T-cell (primary cell): ENCODE data around the gene CNOT6. TPM values are rescaled to one million over a fixed set of nuclear protein-coding genes. Genes with fewer than 3 reads are reported as not detected.

Experiments used
- ATAC-seq, 4 experiments: fragments of 200-7000 bp in 3 of 4; fragments of 150-1000 bp in 1 of 4; cut with Tn5 transposase; replicated peaks in 1 of 4; 1 replicate in 3 of 4; 2 replicates in 1 of 4; pipeline ENCODE4 v1.10.0; 2021; ENCODE audit warnings: moderate library complexity in 3 of 4, mild to moderate bottlenecking in 2 of 4, moderate number of reproducible peaks in 1 of 4
- CTCF ChIA-PET, 2 donors: fragments of 300-600 bp; sonication (Branson Sonifier 250); formaldehyde crosslinking; loops; one replicate each; lab custom pipeline; 2022; ENCODE audit warnings: antibody characterized with exemption in 2 of 2; lab: Charles Lee
- POLR2A ChIA-PET, 2 donors: fragments of 300-600 bp; sonication (Branson Sonifier 250); formaldehyde crosslinking; loops; one replicate each; lab custom pipeline; 2022; ENCODE audit warnings: antibody characterized with exemption in 2 of 2; lab: Charles Lee
- DNase-seq, 35 experiments: peaks; one replicate each; pipeline versions ENCODE4 v3.0.0 to v3.0.0-alpha.2; 2013 to 2023
- H3K27ac ChIP-seq: one replicate; pipeline ENCODE4 v1.5.1; 2013; ENCODE audit warnings: low read length
- H3K27me3 ChIP-seq, 2 experiments: replicated peaks in 1 of 2; 1 replicate in 1 of 2; 2 replicates in 1 of 2; pipeline versions ENCODE4 v1.6.1 to v1.7.0; 2013; ENCODE audit warnings: low read length in 1 of 2, mixed read lengths in 1 of 2; ENCODE audit not compliant: control insufficient read depth in 2 of 2, insufficient read depth in 2 of 2; ENCODE audit errors: extremely low read depth in 1 of 2
- H3K36me3 ChIP-seq, 2 donors: 1 replicate in 1 of 2; 2 replicates in 1 of 2; pipeline versions ENCODE4 v1.6.1 to v1.7.0; 2013; ENCODE audit warnings: low read length in 1 of 2; ENCODE audit not compliant: control insufficient read depth in 2 of 2, insufficient read depth in 1 of 2; ENCODE audit errors: extremely low read depth in 1 of 2
- H3K4me1 ChIP-seq, 2 experiments: 1 replicate in 1 of 2; 2 replicates in 1 of 2; pipeline versions ENCODE4 v1.6.1 to v1.7.0; 2013; ENCODE audit warnings: low read length in 2 of 2, mixed read lengths in 1 of 2; ENCODE audit not compliant: insufficient read depth in 2 of 2, control insufficient read depth in 1 of 2; ENCODE audit errors: extremely low read depth in 1 of 2
- H3K4me3 ChIP-seq, 2 donors: 1 replicate in 1 of 2; 2 replicates in 1 of 2; pipeline versions ENCODE4 v1.5.1 to v1.7.0; 2013; ENCODE audit warnings: mild to moderate bottlenecking in 2 of 2, low read length in 1 of 2, moderate library complexity in 1 of 2; ENCODE audit not compliant: control insufficient read depth in 1 of 2; ENCODE audit errors: extremely low read depth in 1 of 2
- H3K9me3 ChIP-seq: 2 replicates; pipeline ENCODE4 v1.7.0; 2013
- H3K27ac Mint-ChIP-seq, 2 donors: one replicate each; pipeline ENCODE4 v1.8.0; 2020 to 2021; ENCODE audit warnings: mild to moderate bottlenecking in 2 of 2, mixed read lengths in 2 of 2
- H3K27me3 Mint-ChIP-seq, 2 donors: one replicate each; pipeline ENCODE4 v1.8.0; 2021 to 2022; ENCODE audit warnings: mixed read lengths in 2 of 2
- H3K36me3 Mint-ChIP-seq: one replicate; pipeline ENCODE4 v1.8.0; 2021; ENCODE audit warnings: mixed read lengths
- H3K4me1 Mint-ChIP-seq, 3 donors: one replicate each; pipeline ENCODE4 v1.8.0; 2020 to 2022; ENCODE audit warnings: mixed read lengths in 3 of 3, mild to moderate bottlenecking in 1 of 3
- H3K4me3 Mint-ChIP-seq, 3 donors: one replicate each; pipeline ENCODE4 v1.8.0; 2020 to 2022; ENCODE audit warnings: mild to moderate bottlenecking in 3 of 3, mixed read lengths in 3 of 3, moderate library complexity in 3 of 3
- H3K9me3 Mint-ChIP-seq, 3 donors: one replicate each; pipeline ENCODE4 v1.8.0; 2020 to 2022; ENCODE audit warnings: mixed read lengths in 3 of 3
- WGBS: methylation state at CpG from one replicate; pipeline ENCODE4 v1.1.5; 2013; ENCODE audit warnings: missing lambda C conversion rate; ENCODE audit not compliant: insufficient coverage; 5-methylcytosine and 5-hydroxymethylcytosine counted together
- total RNA-seq, 35 experiments: library from RNA in 6 of 35; stranded (reverse) in 6 of 35; fragments of 120-200 nt in 1 of 35; gene quantifications; one replicate each; pipeline versions ENCODE4 v1.2.1 to v1.2.4 and lab custom pipeline; 2013 to 2026

CNOT6 gene
- total RNA-seq, 5 donors from 2014 or later (not counting 1 experiment from before 2014, with no cell fraction given), result 25.1 to 29.9 (median 25.6) TPM

- Mint-ChIP-seq H3K27ac (no peak overlapping the region), H3K4me3 (no peak overlapping the region), H3K4me1 (peaks cover 17 to 19% (median 17%) of the 10 kb centered on the region in 3 donors), H3K27me3 (no peaks in the 10 kb centered on the region), H3K36me3 (no peaks in the 10 kb centered on the region), H3K9me3 (no peaks in the 10 kb centered on the region)
- Histone ChIP-seq H3K27me3 (peaks cover 0 to 8% of the 10 kb centered on the region in 2 experiments), H3K4me3 (no peak overlapping the region), H3K27ac (no peak overlapping the region), H3K4me1 (peaks cover 2 to 16% of the 10 kb centered on the region in 2 experiments), H3K36me3 (no peaks in the 10 kb centered on the region), H3K9me3 (no peaks in the 10 kb centered on the region)
- ATAC-seq (no peak), DNase-seq (no peak)
- ChIA-PET CTCF (no interaction called here), POLR2A (no interaction called here)
- 78% methylated on average over 12 of the region's 12 CpGs for WGBS
Observed at GRCh38 chr5:180627386-180628120, 133.4 kb downstream of the CNOT6 start.

Other genes starting within 250 kb of the CNOT6 start
- 10 to 100 TPM; 28.3 to 35.8 (median 32.5) TPM for gene MAPK9, start 202.3 kb upstream of the CNOT6 start, total RNA-seq
- 1 to 10 TPM; 1.6 to 3.6 (median 2.0) TPM for gene GFPT2, start 141.0 kb upstream of the CNOT6 start, total RNA-seq
- under 1 TPM in 2 of 5 donors, not detected in 3; 0.92 to 0.99 TPM for gene SCGB3A1, start 97.1 kb downstream of the CNOT6 start, total RNA-seq
- gene FLT4, start 155.2 kb downstream of the CNOT6 start, total RNA-seq, result 10 to 100 TPM in 1 of 5 donors, 1 to 10 TPM in 4; 5.0 to 11.6 (median 8.6) TPM
- not detected for gene OR2Y1, start 245.7 kb downstream of the CNOT6 start, total RNA-seq